ENCODE results near the gene RETREG3. TPM values are rescaled to one million over a fixed set of nuclear protein-coding genes. Genes with fewer than 3 reads are reported as not detected.

Gene RETREG3
- total RNA-seq, 2 experiments from 2014 or later, result 73.9 to 75.5 TPM

GRCh38 chr17:42577532-42578281 is 31.5 kb downstream of the RETREG3 start, which contains the start of gene PSMC3IP:
Gene PSMC3IP (minus strand): TSS chr17:42577729. CDS start chr17:42577686, 43 bp downstream.
- POLR2A ChIA-PET, result interaction anchor here (0.7 to 9.9 kb wide), 27 partner anchors 8 to 737 kb away, joined by 3 to 109 read pairs (median 6); partner anchors contain the start of genes BECN1, COASY, DNAJC7 and MLX
- Mint-ChIP-seq H3K27ac (peak within 1 kb of the TSS; percentile 88), H3K9me3 (no peaks in the 10 kb centered on the region), H3K27me3 (no peaks in the 10 kb centered on the region), H3K4me1 (peaks cover 48% of the 10 kb centered on the region), H3K4me3 (peak within 1 kb of the TSS; percentile 96), H3K36me3 (ENCODE audit: low read depth) (peaks cover 61% of the 10 kb centered on the region)
- peak; percentile 95 for DNase-seq
- CTCF ChIA-PET, result interaction anchor here (0.5 to 3.8 kb wide), 57 partner anchors 10 to 599 kb away, joined by 3 to 93 read pairs (median 4); partner anchors contain the start of genes BECN1, CAVIN1, CNTNAP1 and MLX

- Mint-ChIP-seq H3K27me3 (no peaks in the 10 kb centered on the region), H3K4me1 (peaks cover 49% of the 10 kb centered on the region)
Observed at GRCh38 chr17:42577140-42577531, 32.0 kb downstream of the RETREG3 start.

DNA sequence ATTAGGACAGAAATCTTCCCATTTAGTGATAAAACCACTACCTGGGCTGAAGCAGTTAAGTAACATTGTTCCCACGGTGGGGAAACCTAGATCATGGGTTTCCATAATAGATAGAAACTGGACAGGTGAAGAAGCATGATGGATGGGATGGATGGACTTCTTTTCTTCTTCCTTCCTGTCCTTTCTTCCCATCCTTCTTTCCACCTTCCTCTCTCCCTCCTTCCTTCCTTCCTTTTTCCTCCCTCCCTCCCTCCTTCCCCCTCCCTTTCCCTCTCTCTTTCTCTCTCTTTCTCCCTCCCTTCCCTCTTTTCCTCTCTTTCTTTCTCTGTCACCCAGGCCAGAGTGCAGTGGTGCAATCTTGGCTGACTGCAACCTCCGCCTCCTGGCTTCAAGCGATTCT is 34.7 kb downstream of the RETREG3 start:
- Mint-ChIP-seq H3K27me3 (no peaks in the 10 kb centered on the region), H3K9me3 (no peaks in the 10 kb centered on the region), H3K4me1 (peaks cover 60% of the 10 kb centered on the region), H3K27ac (no peak overlapping the region), H3K4me3 (no peak overlapping the region), H3K36me3 (ENCODE audit: low read depth) (peaks cover 65% of the 10 kb centered on the region)
- DNase-seq, result no peak
- CTCF ChIA-PET, result no interaction called here
- POLR2A ChIA-PET, result interaction anchor here (9.9 kb wide), 1 partner anchor 9 kb away, joined by 109 read pairs; the partner anchor contains the start of genes COASY and MLX

More at GRCh38 chr17:42577140-42577531, 32.0 kb downstream of the RETREG3 start:
- Mint-ChIP-seq H3K27ac (peak overlapping the region; percentile 61), H3K4me3 (peak overlapping the region; percentile 96), H3K36me3 (ENCODE audit: low read depth) (peaks cover 60% of the 10 kb centered on the region), H3K9me3 (no peaks in the 10 kb centered on the region)
- POLR2A ChIA-PET, result interaction anchor here (0.9 to 9.9 kb wide), 15 partner anchors 7 to 738 kb away, joined by 3 to 109 read pairs (median 7); partner anchors contain the start of genes BECN1, COASY, MLX and NAGLU
- no peak for DNase-seq
- CTCF ChIA-PET, result interaction anchor here (0.8 to 3.8 kb wide), 17 partner anchors 10 to 421 kb away, joined by 3 to 93 read pairs (median 12); partner anchors contain the start of genes BECN1, MLX, NAGLU and PSME3

GRCh38 chr17:42573095-42573494 is 36.1 kb downstream of the RETREG3 start:
- peak overlapping the region; percentile 29 for H3K27ac Mint-ChIP-seq
- ChIA-PET CTCF (interaction anchor here (0.9 to 1.7 kb wide), 2 partner anchors 37 to 526 kb away, joined by 5 to 6 read pairs; partner anchors contain the start of gene NAGLU), POLR2A (interaction anchor here (0.6 to 9.9 kb wide), 3 partner anchors 7 to 200 kb away, joined by 3 to 109 read pairs (median 5); partner anchors contain the start of genes COASY, MLX and VPS25)
- peaks cover 64% of the 10 kb centered on the region for H3K4me1 Mint-ChIP-seq
- peaks cover 70% of the 10 kb centered on the region for H3K36me3 Mint-ChIP-seq (ENCODE audit: low read depth)
- no peak for DNase-seq
- H3K9me3 Mint-ChIP-seq, result no peaks in the 10 kb centered on the region
- no peaks in the 10 kb centered on the region for H3K27me3 Mint-ChIP-seq
- H3K4me3 Mint-ChIP-seq, result no peak overlapping the region

GRCh38 chr17:42571435-42572225 is 37.5 kb downstream of the RETREG3 start:
- Mint-ChIP-seq H3K36me3 (ENCODE audit: low read depth) (peaks cover 75% of the 10 kb centered on the region), H3K4me1 (peaks cover 65% of the 10 kb centered on the region), H3K4me3 (no peak overlapping the region), H3K27me3 (no peaks in the 10 kb centered on the region), H3K27ac (no peak overlapping the region), H3K9me3 (no peaks in the 10 kb centered on the region)
- DNase-seq, result no peak
- ChIA-PET POLR2A (interaction anchor here (0.6 kb wide), 1 partner anchor 380 kb away, joined by 3 read pairs; no protein-coding TSS in a partner anchor), CTCF (interaction anchor here (1.7 kb wide), 1 partner anchor 36 kb away, joined by 6 read pairs; the partner anchor contains the start of gene NAGLU)

GRCh38 chr17:42568341-42569111 is 40.6 kb downstream of the RETREG3 start:
- H3K27me3 Mint-ChIP-seq, result no peaks in the 10 kb centered on the region
- POLR2A ChIA-PET, result interaction anchor here (1.2 to 7.7 kb wide), 3 partner anchors 9 to 32 kb away, joined by 8 to 109 read pairs (median 23); partner anchors contain the start of genes NAGLU and PSMC3IP
- CTCF ChIA-PET, result interaction anchor here (3.8 kb wide), 1 partner anchor 9 kb away, joined by 37 read pairs; the partner anchor contains the start of gene PSMC3IP
- H3K36me3 Mint-ChIP-seq (ENCODE audit: low read depth), result peaks cover 70% of the 10 kb centered on the region
- H3K4me1 Mint-ChIP-seq, result peaks cover 56% of the 10 kb centered on the region
- DNase-seq, result no peak
- peak overlapping the region; percentile 58 for H3K27ac Mint-ChIP-seq
- H3K4me3 Mint-ChIP-seq, result peak overlapping the region; percentile 92
- H3K9me3 Mint-ChIP-seq, result no peaks in the 10 kb centered on the region

DNA sequence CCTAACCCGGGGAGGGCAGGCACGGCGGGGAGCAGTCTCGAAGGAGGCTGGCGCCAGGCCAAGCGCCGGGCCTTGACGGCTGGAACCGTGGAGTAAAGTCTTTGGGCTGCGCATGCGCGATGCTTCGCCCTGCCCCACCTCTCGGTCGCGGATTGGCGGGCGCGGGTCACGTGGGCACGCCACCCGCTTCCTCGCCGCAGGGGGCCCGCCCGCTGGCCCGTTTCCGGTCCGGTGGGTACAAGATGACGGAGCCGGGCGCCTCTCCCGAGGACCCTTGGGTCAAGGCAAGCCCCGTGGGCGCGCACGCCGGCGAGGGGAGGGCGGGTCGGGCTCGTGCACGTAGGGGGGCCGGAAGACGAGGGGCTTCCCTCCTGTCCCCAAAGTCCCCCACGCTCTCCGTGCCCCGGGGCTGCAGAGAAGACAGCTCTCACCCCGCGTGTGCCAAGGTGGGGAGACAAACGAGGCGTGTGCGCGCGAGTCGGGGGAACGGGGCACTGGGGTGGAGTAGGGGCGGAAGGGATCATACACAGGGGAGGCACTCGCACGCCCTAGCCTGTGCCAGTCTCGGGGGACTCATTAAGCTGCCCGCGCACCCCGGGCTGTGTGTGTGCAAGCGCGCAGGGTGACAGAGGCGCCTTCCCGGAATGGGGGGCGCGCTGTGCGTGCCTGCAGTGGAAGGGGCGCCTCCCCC is 42.1 kb downstream of the RETREG3 start, which contains the start of gene MLX:
TSS of gene MLX (plus strand) at position 218 of the 691 bp plus-strand sequence. CDS start at position 243, 25 bp downstream.
- ChIA-PET POLR2A (interaction anchor here (0.7 to 7.7 kb wide), 12 partner anchors 10 to 257 kb away, joined by 3 to 109 read pairs (median 5); partner anchors contain the start of genes BECN1, NAGLU, PLEKHH3 and PSMC3IP), CTCF (interaction anchor here (0.9 to 3.8 kb wide), 3 partner anchors 10 to 263 kb away, joined by 5 to 37 read pairs (median 8); partner anchors contain the start of gene PSMC3IP)
- Mint-ChIP-seq H3K36me3 (ENCODE audit: low read depth) (peaks cover 64% of the 10 kb centered on the region), H3K27ac (peak within 1 kb of the TSS; percentile 93), H3K4me3 (peak within 1 kb of the TSS; percentile 92), H3K9me3 (no peaks in the 10 kb centered on the region), H3K27me3 (no peaks in the 10 kb centered on the region), H3K4me1 (peaks cover 59% of the 10 kb centered on the region)
- DNase-seq, result peak; percentile 93

GRCh38 chr17:42566215-42566882 is 42.8 kb downstream of the RETREG3 start:
- H3K27me3 Mint-ChIP-seq, result no peaks in the 10 kb centered on the region
- H3K27ac Mint-ChIP-seq, result peak overlapping the region; percentile 93
- DNase-seq, result no peak
- H3K4me3 Mint-ChIP-seq, result peak overlapping the region; percentile 92
- H3K4me1 Mint-ChIP-seq, result peaks cover 62% of the 10 kb centered on the region
- ChIA-PET CTCF (interaction anchor here (0.8 to 3.8 kb wide), 4 partner anchors 11 to 264 kb away, joined by 3 to 37 read pairs (median 6); partner anchors contain the start of gene PSMC3IP), POLR2A (interaction anchor here (1.2 to 7.7 kb wide), 10 partner anchors 11 to 432 kb away, joined by 3 to 109 read pairs (median 6); partner anchors contain the start of genes BECN1, NAGLU, PSMC3IP and RETREG3)
- peaks cover 61% of the 10 kb centered on the region for H3K36me3 Mint-ChIP-seq (ENCODE audit: low read depth)
- H3K9me3 Mint-ChIP-seq, result no peaks in the 10 kb centered on the region

GRCh38 chr17:42565523-42566214 is 43.5 kb downstream of the RETREG3 start:
- Mint-ChIP-seq H3K4me3 (no peak overlapping the region), H3K4me1 (peaks cover 61% of the 10 kb centered on the region), H3K9me3 (no peaks in the 10 kb centered on the region), H3K36me3 (ENCODE audit: low read depth) (peaks cover 55% of the 10 kb centered on the region), H3K27me3 (no peaks in the 10 kb centered on the region), H3K27ac (peak overlapping the region; percentile 93)
- ChIA-PET POLR2A (interaction anchor here (1.4 to 7.7 kb wide), 6 partner anchors 11 to 432 kb away, joined by 4 to 109 read pairs (median 6); partner anchors contain the start of genes NAGLU, PSMC3IP and VPS25), CTCF (interaction anchor here (0.8 to 3.8 kb wide), 2 partner anchors 12 to 48 kb away, joined by 3 to 37 read pairs; partner anchors contain the start of gene PSMC3IP)
- no peak for DNase-seq
